Left renal pelvis (tissue), 4 donors: ENCODE measurements around the gene PWWP2B. TPM values are rescaled to one million over a fixed set of nuclear protein-coding genes. Genes with fewer than 3 reads are reported as not detected.

ENCODE experiments used
- DNase-seq, 4 donors: peaks; one replicate each; pipeline ENCODE4 v3.0.0-alpha.2; 2013; ENCODE audit warnings: low read depth in 4 of 4, low spot score in 3 of 4
- polyA plus RNA-seq, 4 donors: library from polyadenylated mRNA; unstranded; fragments of 120-200 nt; gene quantifications; one replicate each; pipeline ENCODE4 v1.2.1, GENCODE V29; 2013; ENCODE audit not compliant: insufficient read length in 4 of 4

Gene PWWP2B
- polyA plus RNA-seq, 4 donors = 2.7 to 12.9 (median 8.7) TPM

DNA sequence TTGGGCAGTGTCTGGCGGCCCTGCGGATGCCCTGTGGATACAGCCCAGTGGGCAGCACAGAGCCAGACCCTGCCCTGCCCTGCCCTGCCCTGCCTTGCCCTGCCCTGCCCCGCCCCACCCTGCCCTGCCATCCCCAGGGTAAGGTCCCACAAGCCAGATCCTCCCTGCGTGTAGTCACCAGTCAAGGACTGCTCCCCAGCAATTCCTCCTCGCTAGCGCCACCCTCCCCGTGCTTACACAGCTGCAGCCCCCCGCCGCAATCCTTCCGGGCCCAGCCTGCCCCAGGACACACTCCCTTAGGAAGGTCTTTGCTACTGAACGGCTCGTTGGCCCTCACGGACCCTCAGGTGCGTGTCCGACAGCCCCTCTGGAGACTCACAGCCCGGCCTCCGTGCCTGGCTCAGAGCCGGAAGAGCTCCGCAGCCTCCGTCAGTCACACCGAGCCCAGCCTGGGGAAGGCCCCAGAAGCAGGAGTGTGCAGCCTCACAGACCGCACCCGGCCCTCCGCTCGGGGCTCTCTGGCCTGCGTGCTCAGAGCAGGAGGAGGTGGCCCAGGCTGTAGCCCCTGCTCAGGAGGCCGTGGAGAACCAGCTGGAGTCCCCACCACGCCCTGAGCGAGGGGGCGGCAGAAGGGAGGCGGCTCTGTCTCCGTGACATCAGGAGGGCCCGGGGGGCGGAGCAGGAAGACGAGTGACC, 68.3 kb downstream of the PWWP2B start:
- no peak for DNase-seq

DNA sequence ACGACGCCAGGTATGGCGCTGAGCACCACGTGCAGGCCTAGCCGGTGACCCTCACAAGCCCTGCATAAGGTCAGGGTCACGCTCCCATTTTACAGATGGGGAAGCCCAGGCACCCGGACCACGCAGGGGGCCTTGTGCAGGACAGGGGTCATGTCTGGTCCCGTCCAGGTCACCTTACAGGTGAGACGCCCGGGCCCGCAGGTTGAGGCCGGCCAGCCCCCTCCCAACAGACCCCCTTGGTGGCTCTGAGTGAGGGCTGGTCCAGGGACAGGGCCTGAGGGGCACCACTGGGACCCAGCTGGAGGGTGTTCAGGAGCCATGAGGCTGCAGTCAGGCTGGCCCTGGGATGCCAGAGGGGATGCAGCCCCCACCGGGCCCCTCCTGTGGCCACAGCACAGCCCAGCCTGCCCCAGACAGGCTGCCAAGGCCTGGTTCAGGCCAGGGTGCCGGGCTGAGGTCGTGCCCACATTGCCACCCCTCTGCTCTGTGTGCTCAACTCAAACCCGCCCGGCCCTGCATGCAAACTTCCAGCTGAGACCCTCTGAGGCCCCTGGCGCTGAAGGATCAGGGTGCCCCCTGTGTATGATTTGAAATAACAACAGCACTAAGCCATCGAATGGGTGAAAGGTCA, 69.0 kb downstream of the PWWP2B start:
- DNase-seq = no peak

DNA sequence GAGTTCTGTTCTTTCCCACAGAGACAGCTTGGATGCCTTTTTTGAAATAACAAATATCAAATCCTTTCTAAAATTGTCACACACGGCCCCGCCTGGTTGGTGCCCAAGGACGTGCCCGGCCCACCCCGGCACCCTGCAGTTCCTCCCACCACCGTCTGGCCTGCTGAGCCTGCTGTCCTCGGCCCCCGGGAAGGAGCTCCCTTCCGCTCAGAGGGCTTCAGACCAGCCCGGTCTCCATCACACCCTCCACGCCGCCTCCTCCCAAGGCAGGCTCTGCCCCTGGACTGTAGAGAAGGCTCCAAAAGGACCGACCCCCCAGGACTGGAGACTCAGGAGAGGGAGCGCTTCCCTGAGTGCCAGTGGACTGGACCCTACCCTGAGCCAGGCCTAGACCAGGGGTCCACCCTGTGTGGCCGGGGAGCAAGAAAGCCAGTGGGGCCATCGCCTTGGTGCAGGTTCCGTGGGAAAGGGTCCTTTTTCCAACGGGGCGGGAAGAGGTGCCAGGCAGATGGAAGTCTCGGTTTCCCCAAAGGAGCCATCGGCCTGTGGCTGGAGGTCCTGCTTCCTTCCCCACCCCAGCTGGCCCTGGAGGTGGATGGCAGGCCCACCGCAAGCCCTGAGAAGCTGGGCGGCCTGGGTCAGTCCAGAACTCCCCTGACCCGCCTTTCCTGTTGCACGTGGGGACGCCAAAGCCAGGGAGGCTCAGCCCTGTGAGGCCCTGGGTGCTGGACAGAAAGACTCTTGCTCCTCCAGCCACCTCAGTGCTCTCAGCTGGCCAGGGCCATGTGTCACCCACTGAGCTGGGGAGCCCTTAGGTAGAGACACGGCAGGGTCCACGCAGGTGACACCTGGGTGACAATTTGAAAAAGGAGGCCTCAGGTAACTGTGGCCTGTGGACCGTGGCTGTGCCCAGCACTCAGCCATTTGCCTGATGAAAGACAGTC, 69.8 kb downstream of the PWWP2B start:
- no peak for DNase-seq

Other genes with a start within 250 kb of the PWWP2B start
- gene DPYSL4, start 210.3 kb upstream of the PWWP2B start, polyA plus RNA-seq = 10 to 100 TPM; 13.6 to 19.4 (median 18.8) TPM
- 10 to 100 TPM in 3 of 4 donors, 1 to 10 TPM in 1; 6.5 to 15.1 (median 11.5) TPM for gene STK32C, start 89.2 kb upstream of the PWWP2B start, polyA plus RNA-seq
- gene LRRC27, start 65.0 kb upstream of the PWWP2B start, polyA plus RNA-seq = 10 to 100 TPM; 14.2 to 34.7 (median 25.4) TPM
- 10 to 100 TPM; 29.0 to 40.2 (median 35.5) TPM for gene INPP5A, start 140.6 kb downstream of the PWWP2B start, polyA plus RNA-seq